K562 (cell line): ENCODE measurements around the gene TUBGCP6. TPM values are rescaled to one million over a fixed set of nuclear protein-coding genes. Genes with fewer than 3 reads are reported as not detected.

Experiments
- ATAC-seq: fragments of 200-7000 bp; cut with Tn5 transposase; 3 replicates; pipeline ENCODE4 v1.9.1; 2020; ENCODE audit warnings: moderate library complexity
- BruUV-seq: library from RNA; stranded (reverse); fragments of 400-500 nt; replicated peaks from 2 replicates; lab custom pipeline; 2021; lab: Mats Ljungman, UMichigan
- CTCF ChIA-PET: fragments of 300-600 bp; formaldehyde crosslinking; extraction: SDS; loops from one replicate; lab custom pipeline; 2021; ENCODE audit warnings: low intra/inter-chr PET ratio; lab: Yijun Ruan, JAX
- POLR2A ChIA-PET: fragments of 300-600, 350-650 bp; sonication (Branson Sonifier 250); formaldehyde crosslinking; extraction: SDS; loops from one replicate; lab custom pipeline; 2021; ENCODE audit warnings: antibody characterized with exemption, inconsistent platforms; lab: Yijun Ruan, JAX
- DNase-seq, 4 experiments: peaks; one replicate each; pipeline versions ENCODE4 v3.0.0 to v3.0.0-alpha.2; 2011 to 2018; ENCODE audit warnings: low spot score in 3 of 4, mixed read lengths in 3 of 4; ENCODE audit errors: extremely low read depth in 1 of 4
- FAIRE-seq: peaks from 2 replicates; lab custom pipeline; 2011; peaks lifted over from hg19 to GRCh38; lab: Jason Lieb, UNC
- H2AFZ ChIP-seq: 2 replicates; pipeline ENCODE4 v1.6.0; 2011; ENCODE audit warnings: low read depth, low read length, control low read depth, inconsistent platforms
- H3K27ac ChIP-seq: fragments of 200-600 bp; 3 replicates; pipeline ENCODE4 v1.8.0; 2011; ENCODE audit warnings: low read depth, mild to moderate bottlenecking, control low read depth, inconsistent platforms, low read length, moderate library complexity, mixed read lengths; ENCODE audit errors: extremely low read depth
- H3K27me3 ChIP-seq, 2 experiments: fragments of 300-600 bp in 1 of 2; 2 replicates in 1 of 2; 3 replicates in 1 of 2; pipeline versions ENCODE4 v1.6.0 to v1.8.0; 2011; ENCODE audit warnings: inconsistent platforms in 2 of 2, low read length in 2 of 2, mild to moderate bottlenecking in 1 of 2, mixed read lengths in 1 of 2, moderate library complexity in 1 of 2; ENCODE audit not compliant: control insufficient read depth in 2 of 2, insufficient read depth in 2 of 2
- H3K36me3 ChIP-seq: fragments of 300-600 bp; 3 replicates; pipeline ENCODE4 v1.8.0; 2011; ENCODE audit warnings: mild to moderate bottlenecking, low read length, inconsistent platforms; ENCODE audit not compliant: control insufficient read depth, insufficient read depth
- H3K4me1 ChIP-seq, 2 experiments: fragments of 200-600 bp in 1 of 2; replicated peaks in 1 of 2; 2 replicates in 1 of 2; 3 replicates in 1 of 2; pipeline versions ENCODE4 v1.5.1 to v1.8.0; 2011; ENCODE audit warnings: inconsistent platforms in 2 of 2, low read length in 2 of 2, mild to moderate bottlenecking in 1 of 2, mixed read lengths in 1 of 2, moderate library complexity in 1 of 2; ENCODE audit not compliant: control insufficient read depth in 2 of 2, insufficient read depth in 2 of 2
- H3K4me2 ChIP-seq: 2 replicates; pipeline ENCODE4 v1.6.1; 2011; ENCODE audit warnings: low read length, control low read depth, inconsistent platforms, mixed read lengths; ENCODE audit not compliant: insufficient read depth
- H3K4me3 ChIP-seq: fragments of 200-600 bp; sonication (generic), shearing (Covaris generic); 2 replicates; pipeline ENCODE4 v1.5.1; 2016; ENCODE audit warnings: control low read depth, inconsistent platforms
- H3K79me2 ChIP-seq: fragments of 200-600 bp; 3 replicates; pipeline ENCODE4 v1.8.0; 2011; ENCODE audit warnings: low read length, inconsistent platforms; ENCODE audit not compliant: control insufficient read depth, insufficient read depth
- H3K9ac ChIP-seq, 2 experiments: 2 replicates each; pipeline versions ENCODE4 v1.6.0 to v1.6.1; 2011; ENCODE audit warnings: low read depth in 2 of 2, low read length in 2 of 2, control low read depth in 1 of 2, inconsistent platforms in 1 of 2, mild to moderate bottlenecking in 1 of 2, mixed read lengths in 1 of 2; ENCODE audit not compliant: insufficient read depth in 1 of 2
- H3K9me1 ChIP-seq: one replicate; pipeline ENCODE4 v1.6.0; 2011; ENCODE audit warnings: inconsistent platforms, mild to moderate bottlenecking, low read length, moderate library complexity; ENCODE audit not compliant: control insufficient read depth, insufficient read depth
- H3K9me3 ChIP-seq: replicated peaks from 2 replicates; pipeline ENCODE4 v1.5.1; 2011; ENCODE audit warnings: low read depth, low read length, inconsistent platforms; ENCODE audit not compliant: control insufficient read depth, insufficient read depth
- H4K20me1 ChIP-seq: replicated peaks from 2 replicates; pipeline ENCODE4 v1.6.1; 2011; ENCODE audit warnings: low read length, inconsistent platforms, mixed read lengths; ENCODE audit not compliant: control insufficient read depth, insufficient read depth
- CSDE1 ChIP-seq, 2 experiments: fragments of 450-650 bp; IDR thresholded peaks; 2 replicates each; pipeline ENCODE4 v1.6.1; 2016; ENCODE audit warnings: mild to moderate bottlenecking in 1 of 2
- HMGN3 ChIP-seq: IDR thresholded peaks from 2 replicates; pipeline ENCODE4 v1.6.1; 2011; ENCODE audit warnings: borderline replicate concordance, low read depth, mild to moderate bottlenecking, mixed read lengths, low read length; ENCODE audit not compliant: insufficient read length; ENCODE audit errors: extremely low read depth
- KDM5B ChIP-seq: fragments of 200-600 bp; sonication (generic); IDR thresholded peaks from 2 replicates; pipeline ENCODE4 v1.6.1; 2012; ENCODE audit warnings: low read depth, mild to moderate bottlenecking, moderate library complexity, low read length, control low read depth, inconsistent platforms; ENCODE audit not compliant: insufficient replicate concordance
- U2AF1 ChIP-seq: fragments of 200-400 bp; formaldehyde crosslinking; optimal IDR thresholded peaks from 2 replicates; pipeline ENCODE3; 2017; ENCODE audit warnings: mild to moderate bottlenecking, low read depth, low read length, moderate library complexity
- ZNF212 ChIP-seq: fragments of 450-650 bp; formaldehyde crosslinking; IDR thresholded peaks from 2 replicates; pipeline ENCODE4 v1.4.0; 2020; ENCODE audit warnings: mild to moderate bottlenecking
- WGBS: fragments of 100-300 bp; shearing (Covaris generic); methylation state at CpG from one replicate; pipeline ENCODE4 v1.1.6; 2016; ENCODE audit warnings: low coverage, mixed read lengths; ENCODE audit not compliant: insufficient coverage; ENCODE audit errors: missing lambda C conversion rate; 5-methylcytosine and 5-hydroxymethylcytosine counted together
- in situ Hi-C: fragments of 300-500 bp; cut with MboI; formaldehyde crosslinking; loops from 4 replicates; pipeline ENCODE4 v1.15.0; 2018; ENCODE audit warnings: inconsistent platforms, mixed read lengths
- intact Hi-C: fragments of 100-400 bp; cut with micrococcal nuclease; formaldehyde crosslinking; loops from 2 replicates; pipeline ENCODE4 v1.14.2; 2022
- polyA plus RNA-seq, 8 experiments: library from polyadenylated mRNA; depleted of rRNA in 4 of 8; stranded (reverse) in 5 of 8; unstranded in 3 of 8; fragments of >200 nt; fragmentation: Nextera tagmentation in 2 of 8; fragmentation: Illumina TruSeq in 1 of 8; extraction: Ambion mirVana in 2 of 8; extraction: Trizol in 1 of 8; gene quantifications; 2 replicates each; pipeline versions ENCODE4 v1.2.1 to v1.2.3, GENCODE V29; 2011 to 2014; ENCODE audit warnings: inconsistent platforms in 1 of 8, missing spikeins in 1 of 8
- total RNA-seq, 7 experiments: library from RNA; depleted of rRNA in 6 of 7; stranded (reverse); fragments of >200 nt in 6 of 7; fragmentation: Illumina TruSeq in 2 of 7; extraction: Trizol in 2 of 7; gene quantifications; 2 replicates each; pipeline versions ENCODE4 v1.2.1 to v1.2.3, GENCODE V29; 2011 to 2021; ENCODE audit warnings: low replicate concordance in 1 of 7

Gene TUBGCP6
- total and polyA plus RNA-seq, 9 of the 15 experiments (the other 6 are each of a cell fraction or from before 2014, with no cell fraction given), result 0.76 to 33.0 (median 10.1) TPM

- ChIA-PET POLR2A (interaction anchor here (0.7 kb wide), 1 partner anchor 11 kb away, joined by 3 read pairs; no protein-coding TSS in a partner anchor), CTCF (interaction anchor here (0.5 kb wide), 1 partner anchor 16 kb away, joined by 4 read pairs; no protein-coding TSS in a partner anchor)
- in situ Hi-C loops (no loop called here), intact Hi-C loops (no loop called here)
- Histone ChIP-seq H3K27ac (no peak overlapping the region), H3K9me1 (no peaks in the 10 kb centered on the region), H3K9ac (no peak overlapping the region), H2AFZ (no peak overlapping the region), H3K79me2 (no peaks in the 10 kb centered on the region), H3K4me2 (no peak overlapping the region), H3K36me3 (peaks cover 47% of the 10 kb centered on the region; the same call in 2 of the 3 replicates), H3K4me1 (peaks cover 0 to 12% of the 10 kb centered on the region in 2 experiments; a peak in 2 of 5 replicates), H4K20me1 (no peaks in the 10 kb centered on the region), H3K9me3 (no peaks in the 10 kb centered on the region), H3K4me3 (no peak overlapping the region), H3K27me3 (no peaks in the 10 kb centered on the region)
- BruUV-seq, result no TSS peak
- no peak for TF ChIP-seq KDM5B
- TF ChIP-seq CSDE1 (IDR thresholded peaks at IDR 0.05), result no peak
- TF ChIP-seq HMGN3, result no peak
- TF ChIP-seq ZNF212 (CRISPR knock-in tag), result no peak
- no peak for TF ChIP-seq U2AF1
- peak in 1 of 4 experiments; percentile 37 for DNase-seq
- peak; percentile 36; the same call in 1 of the 3 replicates for ATAC-seq
- 93% methylated on average over 10 of the region's 31 CpGs for WGBS
- FAIRE-seq, result no peak
Measured at GRCh38 chr22:50226063-50226874, 18.6 kb downstream of the TUBGCP6 start.
